GM18499 (cell line): ENCODE measurements around the gene RPS4Y1.
"Not testable (repeated sequence)": the region's sequence is repeated elsewhere in the genome, so short reads cannot be mapped to it uniquely, and the experiment has no call there.

Source experiments
- ATAC-seq: cut with Tn5 transposase; IDR thresholded peaks from one replicate; pipeline ENCODE4 v1.9.1; 2021; ENCODE audit warnings: moderate number of reproducible peaks; ENCODE audit not compliant: insufficient read depth, unreplicated experiment

The RPS4Y1 gene

DNA sequence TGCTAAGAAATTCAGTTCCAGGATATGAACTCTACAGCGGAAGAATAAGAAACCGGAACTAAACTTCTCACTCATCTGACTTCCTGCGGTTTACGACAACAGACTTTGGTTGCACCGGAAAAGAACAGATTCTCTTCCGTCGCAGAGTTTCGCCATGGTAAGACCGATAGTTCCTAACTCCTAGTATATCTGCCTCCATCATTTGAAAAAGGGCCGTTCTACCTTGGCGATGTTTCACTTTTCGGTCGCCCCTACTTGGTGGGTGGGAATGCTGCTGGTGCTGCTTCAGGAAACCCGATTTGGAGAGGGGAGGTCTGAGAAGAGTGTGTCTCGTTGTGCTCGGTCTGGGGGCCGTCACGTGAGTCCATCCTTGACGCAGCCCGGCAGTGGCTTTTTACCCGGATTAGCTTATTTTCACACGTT lies at the start of gene RPS4Y1:
RPS4Y1 (plus strand) TSS at position 132 of the 423 bp plus-strand sequence; CDS start at position 155, 23 bp downstream.
- no peak for ATAC-seq

DNA sequence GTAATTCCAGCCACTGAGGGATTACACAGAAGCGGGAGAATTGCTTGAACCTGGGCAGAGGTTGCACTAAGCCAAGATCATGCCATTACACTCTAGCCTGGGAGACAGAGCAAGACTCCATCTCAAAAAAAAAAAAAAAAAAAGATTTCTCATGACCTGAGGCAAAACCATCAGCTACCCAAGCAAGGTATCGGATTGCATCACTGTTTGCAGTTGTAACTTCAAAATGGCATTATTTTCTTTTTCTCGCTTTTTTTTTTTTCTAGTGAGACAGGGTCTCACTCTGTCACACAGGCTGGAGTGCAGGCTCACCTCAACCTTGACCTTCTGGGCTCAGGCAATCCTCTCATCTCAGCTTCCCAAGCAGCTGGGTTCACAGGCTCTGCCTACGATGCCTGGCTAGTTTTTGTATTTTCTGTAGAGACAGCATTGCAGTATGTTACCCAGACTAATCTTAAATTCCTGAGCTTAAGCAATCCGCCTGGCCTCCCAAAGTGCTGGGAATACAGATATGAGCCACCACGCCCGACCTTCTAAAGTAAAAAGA lies 44.4 kb upstream of the RPS4Y1 start:
- ATAC-seq = no peak

DNA sequence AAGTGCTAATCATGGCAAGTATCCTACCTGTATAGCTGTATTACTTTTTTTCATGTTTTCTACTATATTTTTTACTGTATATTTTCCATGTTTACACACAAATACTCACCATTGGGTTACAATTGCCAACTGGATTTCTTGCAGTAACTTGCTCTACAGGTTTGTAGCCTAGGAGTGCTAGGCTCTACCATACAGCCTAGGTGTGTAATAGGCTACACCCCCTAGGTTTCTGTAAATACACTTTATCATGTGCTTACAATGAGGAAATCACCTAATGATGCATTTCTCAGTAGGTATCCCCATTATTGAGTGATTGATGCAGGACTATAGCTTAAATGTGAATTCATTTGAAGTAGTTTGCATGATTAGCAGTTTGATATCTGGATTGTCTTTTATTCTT lies 43.4 kb upstream of the RPS4Y1 start:
- ATAC-seq = no peak

DNA sequence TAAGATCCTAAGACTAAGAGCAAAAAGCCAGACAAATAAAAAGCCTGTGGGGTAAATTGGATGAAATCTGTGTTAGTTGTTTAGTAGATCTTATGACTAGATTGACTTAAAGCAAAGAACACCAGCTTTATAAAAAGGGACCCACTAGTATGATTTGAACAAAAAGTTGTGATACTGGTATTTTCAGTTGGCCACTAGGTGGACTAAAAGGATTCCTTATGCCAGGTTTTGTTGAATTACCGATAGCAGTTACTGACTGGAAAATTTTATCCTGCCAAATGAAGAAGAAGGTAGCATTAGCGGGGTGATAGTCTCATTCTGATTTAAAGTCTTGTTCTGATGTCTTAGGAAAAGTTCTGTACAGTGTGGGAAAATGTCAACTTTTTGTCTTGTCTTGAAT lies 41.2 kb upstream of the RPS4Y1 start:
- no peak for ATAC-seq

DNA sequence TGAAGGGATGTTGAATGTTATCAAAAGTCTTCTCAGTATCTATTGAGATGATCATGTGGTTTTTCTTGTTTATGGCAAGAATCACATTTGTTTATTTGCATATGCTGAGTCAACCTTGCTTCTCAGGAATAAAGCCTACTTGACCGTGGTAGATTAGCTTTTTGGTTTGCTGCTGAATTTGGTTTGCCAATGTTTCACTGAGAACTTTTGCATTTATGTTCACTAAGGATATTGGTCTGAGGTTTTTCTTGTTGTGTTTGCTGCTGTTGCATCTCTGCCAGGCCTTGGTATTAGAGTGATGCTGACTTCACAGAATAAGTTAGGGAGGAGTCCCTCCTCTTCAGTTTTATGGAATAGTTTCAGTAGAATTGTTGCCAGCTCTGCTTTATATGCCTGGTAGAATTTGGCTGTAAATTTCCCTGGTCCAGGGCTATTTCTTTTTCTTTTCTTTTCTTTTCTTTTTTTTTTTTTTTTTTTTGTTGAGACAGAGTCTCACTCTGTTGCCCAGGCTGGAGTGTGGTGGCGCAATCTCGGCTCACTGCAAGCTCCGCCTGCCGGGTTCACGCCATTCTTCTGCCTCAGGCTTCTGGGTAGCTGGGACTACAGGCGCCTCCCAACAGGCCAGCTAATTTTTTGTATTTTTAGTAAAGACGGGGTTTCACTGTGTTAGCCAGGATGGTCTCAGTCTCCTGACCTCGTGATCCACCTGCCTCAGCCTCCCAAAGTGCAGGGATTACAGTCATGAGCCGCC lies 24.1 kb upstream of the RPS4Y1 start:
- ATAC-seq = not testable (repeated sequence)

DNA sequence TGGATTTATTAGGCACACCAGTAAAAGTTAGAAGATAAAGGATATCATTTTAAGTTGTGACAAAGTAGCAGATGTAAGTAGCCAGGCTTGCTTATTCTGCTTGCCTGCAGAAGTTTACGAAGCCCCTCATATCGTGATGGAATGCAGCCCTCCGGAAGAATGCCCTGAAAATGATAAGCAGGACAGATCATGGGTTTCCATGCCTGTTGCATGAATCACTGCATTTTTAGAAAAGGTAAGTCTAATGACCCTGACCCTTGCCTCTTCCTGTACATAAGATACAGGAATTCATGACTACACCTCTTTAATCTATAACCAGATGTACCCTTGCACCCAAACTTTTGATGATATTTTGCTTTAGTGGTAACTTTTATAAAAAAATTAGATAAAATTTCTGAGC lies 16.9 kb upstream of the RPS4Y1 start:
- ATAC-seq = no peak

DNA sequence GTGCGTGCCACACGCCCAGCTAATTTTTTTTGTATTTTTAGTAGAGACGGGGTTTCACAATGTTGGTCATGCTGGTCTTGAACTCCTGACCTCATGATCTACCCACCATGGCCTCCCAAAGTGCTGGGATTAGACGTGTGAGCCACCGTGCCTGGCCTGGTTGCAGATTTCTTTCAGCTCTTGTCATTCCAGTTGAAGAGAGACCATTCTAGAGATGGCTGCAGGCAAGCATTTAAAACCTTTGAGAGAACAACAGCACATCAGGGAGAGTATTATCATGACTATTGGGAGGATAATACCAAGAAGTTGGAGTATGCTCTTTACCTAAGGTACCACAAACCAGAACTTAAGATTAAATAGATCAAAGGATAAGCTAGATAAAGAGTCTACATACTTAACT lies 12.9 kb upstream of the RPS4Y1 start:
- ATAC-seq = no peak

DNA sequence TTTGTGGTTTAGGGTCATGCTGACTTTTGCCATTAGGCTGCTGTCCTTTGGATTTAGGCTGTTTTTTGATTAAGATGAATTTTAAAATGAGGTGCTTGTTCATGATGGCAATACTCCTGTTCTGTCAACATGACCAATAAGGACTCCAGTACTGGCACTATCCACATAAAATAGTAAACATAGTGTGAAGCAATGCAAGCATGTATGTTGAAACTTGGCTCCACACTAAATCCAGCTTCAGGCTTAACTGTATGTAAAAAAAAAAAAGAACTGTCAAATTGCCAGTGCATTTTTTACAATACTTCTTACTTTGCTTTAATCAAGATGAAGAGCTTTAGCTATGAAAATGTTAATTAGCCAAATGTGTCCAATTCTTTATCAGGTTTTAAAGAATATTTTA lies 6.2 kb upstream of the RPS4Y1 start:
- ATAC-seq = no peak

DNA sequence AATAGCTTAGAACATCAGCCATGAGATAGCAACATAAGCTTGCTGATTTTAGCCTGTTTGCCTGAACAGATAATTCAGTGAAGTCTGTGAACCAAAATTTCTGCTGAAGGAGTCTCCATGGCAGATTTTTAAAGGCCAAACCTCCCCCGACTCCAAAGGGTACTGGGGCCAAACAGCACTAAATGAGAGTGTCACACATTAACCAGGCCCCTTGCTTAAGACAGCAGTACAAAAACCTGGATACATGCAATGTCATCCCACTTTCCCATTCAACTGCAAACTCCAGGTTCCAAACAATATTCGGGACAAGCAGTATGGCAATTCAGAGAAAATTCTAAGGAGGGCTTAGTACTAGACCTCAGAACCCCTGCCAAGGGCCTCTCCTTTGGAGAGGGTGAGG lies 4.3 kb upstream of the RPS4Y1 start:
- no peak for ATAC-seq

DNA sequence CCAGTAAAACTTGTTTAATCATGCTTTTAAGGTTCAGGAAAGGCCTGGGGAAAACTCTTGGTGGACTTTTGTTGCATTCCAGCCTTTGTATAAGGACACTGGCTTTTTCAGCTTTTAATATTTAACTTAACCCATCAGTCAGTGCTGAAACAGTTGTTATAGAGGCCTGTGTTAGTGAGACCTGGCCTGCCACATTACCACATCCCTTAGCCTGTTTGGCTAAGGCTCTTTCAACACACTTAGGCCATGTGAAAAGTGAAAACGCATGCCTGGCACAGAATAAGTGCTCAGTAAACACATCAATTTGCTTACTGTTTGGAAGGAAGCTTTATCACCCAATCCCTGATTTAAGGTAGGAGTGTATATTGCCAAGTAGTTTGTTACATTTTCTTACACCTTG lies 3.5 kb upstream of the RPS4Y1 start:
- ATAC-seq = no peak

DNA sequence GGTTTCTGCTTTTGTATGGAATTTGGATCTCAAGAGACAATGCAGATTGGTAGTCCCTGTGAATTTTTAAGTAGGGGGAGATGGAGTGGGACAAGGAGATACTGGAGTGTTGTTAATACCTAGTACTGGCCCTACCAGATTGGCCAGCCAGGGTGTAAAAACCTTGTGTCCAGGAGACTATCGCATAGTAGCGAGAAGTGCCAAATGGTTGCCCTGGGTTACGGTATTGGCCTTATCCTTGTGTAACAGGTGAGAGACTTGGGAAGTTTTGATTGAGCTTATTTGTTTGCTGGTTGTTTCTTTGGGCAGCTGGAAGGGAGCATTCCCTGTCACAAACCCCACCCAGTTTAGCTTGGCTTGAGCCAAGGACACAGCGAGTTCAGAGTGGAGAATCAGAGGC lies 5.4 kb downstream of the RPS4Y1 start:
- no peak for ATAC-seq

DNA sequence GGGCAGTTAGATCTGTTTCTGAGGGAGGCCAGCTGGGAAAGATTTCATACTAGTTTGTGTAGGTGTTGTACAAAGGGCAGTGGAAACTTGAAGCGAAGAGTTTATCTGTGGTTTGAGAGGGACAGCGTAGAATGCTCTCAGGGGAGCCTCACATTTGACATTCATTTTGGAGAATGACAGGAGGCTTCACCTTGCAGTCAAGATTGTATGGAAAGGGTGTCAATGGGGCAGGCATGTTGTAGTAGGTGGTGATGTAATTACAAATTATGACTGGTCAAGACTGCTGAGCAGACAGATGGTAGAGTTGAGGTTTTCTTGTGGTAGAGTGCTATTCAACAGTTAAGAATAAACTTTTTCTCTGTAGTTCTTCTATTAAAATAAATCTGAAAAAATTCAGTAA lies 7.0 kb downstream of the RPS4Y1 start:
- no peak for ATAC-seq

DNA sequence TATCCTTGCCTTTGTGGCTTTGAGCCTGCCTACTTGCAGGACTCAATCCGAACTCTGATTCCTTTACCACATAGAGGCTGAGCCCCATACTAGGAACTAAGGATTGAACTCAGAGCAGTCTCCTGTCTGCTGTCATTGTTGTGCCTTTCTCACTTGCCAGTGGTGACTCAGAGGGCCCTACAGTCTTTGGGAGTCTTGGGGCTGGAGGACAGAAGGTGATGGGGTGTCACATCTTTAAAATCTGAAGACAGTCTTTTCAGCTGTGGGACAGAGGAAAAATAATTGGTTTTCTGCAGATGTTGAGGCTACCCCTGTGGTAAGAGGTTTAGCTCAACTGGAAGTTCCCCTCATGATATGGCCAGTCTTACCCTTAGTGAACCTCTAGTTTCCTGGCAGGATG lies 8.0 kb downstream of the RPS4Y1 start:
- ATAC-seq = no peak

DNA sequence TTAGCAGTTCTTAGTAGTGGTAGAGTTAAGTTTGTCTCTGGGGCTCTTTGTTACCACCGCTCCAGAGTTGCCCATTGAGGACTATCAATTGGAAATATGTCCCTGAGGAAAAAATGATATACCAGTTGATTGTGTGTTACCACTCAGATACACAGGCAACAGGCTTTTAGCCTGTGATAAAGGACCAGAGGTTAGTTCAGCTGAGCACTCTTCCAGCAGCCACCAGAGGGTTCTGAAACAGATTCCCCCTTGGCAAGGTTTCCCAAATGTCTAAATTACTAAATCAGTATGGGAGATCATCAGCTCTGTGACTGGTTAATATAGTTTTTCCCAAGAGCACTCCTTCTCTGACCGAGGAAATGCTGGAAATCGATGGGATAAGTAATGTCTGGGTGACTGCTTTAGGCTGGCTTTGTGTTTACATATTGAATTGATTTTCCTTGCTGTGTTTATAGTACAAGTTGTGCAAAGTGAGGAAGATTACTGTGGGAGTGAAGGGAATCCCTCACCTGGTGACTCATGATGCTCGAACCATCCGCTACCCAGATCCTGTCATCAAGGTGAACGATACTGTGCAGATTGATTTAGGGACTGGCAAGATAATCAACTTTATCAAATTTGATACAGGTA lies 12.9 kb downstream of the RPS4Y1 start:
- no peak for ATAC-seq

DNA sequence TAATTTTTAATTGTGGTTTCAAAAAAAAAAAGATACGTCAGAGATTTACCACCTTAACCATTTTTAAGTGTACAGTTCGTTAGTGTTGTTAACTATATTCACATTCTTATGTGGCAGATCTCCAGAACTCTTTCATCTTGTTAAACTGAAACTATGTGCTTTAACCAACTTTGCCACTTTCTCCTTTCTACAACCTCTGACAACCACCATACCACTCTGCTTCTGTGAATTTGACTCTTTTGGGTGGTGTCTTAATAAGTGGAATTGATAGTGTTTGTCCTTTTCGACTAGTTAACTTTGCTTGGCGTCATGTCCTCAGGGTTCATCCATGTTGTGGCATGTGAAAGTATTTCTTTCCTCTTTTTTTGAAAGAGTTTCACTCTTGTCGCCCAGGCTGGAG lies 15.7 kb downstream of the RPS4Y1 start:
- ATAC-seq = no peak

DNA sequence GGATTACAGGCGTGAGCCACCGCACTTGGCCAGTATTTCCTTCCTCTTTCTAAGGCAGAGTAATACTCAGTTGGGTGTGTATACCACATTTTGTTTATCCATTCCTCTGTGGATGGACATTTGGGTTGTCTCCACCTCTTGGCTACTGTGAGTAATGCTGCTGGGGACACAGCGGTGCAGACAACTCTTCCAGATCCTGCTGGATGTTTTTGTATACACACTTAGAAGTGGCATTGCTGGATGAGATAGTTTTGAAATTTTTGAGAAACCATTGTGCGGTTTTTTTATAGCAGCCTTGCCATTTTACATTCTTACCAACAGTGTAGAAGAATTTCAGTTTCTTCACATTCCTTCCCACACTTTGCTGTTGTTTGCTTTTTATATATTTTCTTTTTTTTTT lies 16.3 kb downstream of the RPS4Y1 start:
- ATAC-seq = no peak

DNA sequence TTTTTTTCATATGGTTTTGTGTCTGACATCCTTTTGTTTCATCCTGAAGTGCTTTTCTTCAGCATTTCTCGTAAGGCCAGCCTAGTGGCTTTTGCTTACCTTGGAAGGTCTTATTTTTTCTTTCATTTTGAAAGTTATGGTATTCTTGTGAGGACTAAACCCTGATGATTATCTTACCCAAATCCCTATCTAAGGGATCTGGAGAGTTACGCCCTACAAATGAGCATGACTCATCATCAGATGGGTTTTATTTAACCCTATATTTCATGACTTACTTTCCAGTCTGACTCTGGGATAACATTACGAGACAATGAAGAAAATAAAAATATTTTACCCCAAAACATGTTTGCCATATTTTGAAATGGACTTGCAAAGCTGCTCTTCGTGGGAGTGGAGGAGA lies 18.4 kb downstream of the RPS4Y1 start:
- ATAC-seq = no peak

DNA sequence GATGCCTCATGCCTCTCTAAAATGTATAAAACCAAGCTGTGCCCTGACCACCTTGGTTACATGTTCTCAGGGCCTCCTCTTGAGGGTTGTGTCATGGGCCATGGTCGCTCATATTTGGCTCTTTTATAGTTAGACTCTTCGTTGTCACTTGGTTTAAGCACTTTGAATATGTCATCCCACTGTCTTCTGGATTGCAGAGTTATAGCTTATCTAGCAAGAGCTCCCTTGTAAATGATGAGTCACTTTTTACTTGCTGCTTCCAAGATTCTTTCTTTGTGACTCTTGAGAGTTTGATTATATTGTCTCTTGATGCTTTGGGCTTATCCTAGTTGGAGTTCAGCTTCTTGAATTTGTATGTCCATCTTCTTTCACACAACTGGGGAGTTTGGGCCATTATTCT lies 19.1 kb downstream of the RPS4Y1 start:
- ATAC-seq = no peak

DNA sequence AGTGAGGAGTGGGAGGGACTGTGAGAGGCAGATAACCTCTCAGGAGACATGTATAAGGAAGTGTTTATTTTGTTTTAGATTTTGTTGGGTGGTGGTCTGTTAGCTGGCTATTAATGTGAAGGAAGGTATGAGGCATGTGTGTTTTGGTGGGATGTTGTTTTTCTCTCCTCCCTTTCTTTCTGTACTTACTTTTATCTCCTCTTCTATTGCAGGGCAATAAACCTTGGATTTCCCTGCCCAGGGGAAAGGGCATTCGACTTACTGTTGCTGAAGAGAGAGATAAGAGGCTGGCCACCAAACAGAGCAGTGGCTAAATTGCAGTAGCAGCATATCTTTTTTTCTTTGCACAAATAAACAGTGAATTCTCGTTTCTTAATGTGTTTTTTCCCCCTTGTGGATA lies 25.2 kb downstream of the RPS4Y1 start:
- ATAC-seq = no peak

DNA sequence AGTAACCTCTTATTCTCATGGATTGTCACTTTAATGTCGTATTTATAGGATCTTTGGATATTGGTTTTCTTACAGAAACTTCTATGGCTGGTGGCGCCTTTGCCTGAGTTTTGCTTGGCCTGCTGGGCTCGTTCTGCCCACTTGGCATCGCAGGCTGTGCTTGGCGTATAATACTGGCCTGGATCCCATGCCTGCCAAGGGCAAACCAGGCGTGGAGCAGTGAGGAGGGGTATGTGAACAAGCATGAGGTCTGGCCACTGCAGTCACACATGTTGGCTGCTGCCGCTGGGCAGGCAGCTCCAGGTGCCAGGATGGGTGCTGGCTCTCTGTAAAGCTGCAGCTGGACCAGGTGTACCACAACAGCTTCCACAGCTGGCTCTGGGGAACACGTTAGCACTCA lies 26.1 kb downstream of the RPS4Y1 start:
- no peak for ATAC-seq

DNA sequence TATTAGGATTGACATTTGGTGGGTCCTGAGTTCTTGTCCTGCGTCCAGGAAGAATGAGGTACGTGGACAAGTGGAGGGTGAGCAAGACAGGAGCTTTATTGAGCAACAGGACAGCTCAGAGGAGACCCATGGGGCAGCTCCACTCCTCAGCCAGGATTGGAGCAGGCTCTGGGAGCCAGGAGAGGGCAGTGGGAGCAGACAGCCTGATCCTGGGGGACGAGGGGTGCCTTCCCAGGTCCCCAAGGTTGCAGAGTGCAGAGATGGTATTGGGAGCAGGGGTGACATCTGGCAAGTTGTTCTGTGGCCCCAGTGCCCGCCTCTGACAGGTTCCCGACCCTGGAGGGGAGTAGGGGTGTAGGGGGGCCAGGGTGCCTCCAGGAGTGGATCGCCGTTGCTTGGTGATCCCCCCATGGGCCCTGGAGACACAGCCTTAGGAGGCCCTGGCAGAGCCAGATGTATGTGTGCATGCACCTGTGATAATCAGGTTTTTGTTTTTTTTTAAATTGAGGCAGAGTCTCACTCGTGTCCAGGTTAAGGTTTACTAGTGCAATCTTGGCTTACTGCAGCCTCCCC lies 26.7 kb downstream of the RPS4Y1 start:
- ATAC-seq = no peak

DNA sequence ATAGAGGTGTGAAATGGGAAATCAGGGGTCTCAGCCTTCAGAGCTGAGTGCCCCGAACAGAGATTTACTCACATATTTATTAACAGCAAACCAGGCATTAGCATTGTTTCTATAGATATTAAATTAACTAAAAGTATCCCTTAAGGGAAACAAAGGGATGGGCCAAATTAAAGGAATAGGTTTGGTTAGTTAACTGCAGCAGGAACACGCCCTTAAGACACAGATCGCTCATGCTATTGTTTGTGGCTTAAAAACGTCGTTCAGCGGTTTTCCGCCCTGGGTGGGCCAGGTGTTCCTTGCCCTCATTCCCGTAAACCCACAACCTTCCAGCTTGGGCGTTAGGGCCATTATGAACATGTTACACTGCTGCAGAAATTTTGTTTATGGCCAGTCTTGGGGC lies 30.8 kb downstream of the RPS4Y1 start:
- ATAC-seq = not testable (repeated sequence)
